AG09309 (cell line): Measurements from ENCODE around the gene FBXW4.
A peak's percentile ranks its signal among the peaks of the same experiment; 100 is the strongest.
"Not testable (repeated sequence)": the region's sequence is repeated elsewhere in the genome, so short reads cannot be mapped to it uniquely, and the experiment has no call there.

Source experiments
- DNase-seq: peaks from one replicate; pipeline ENCODE4 v3.0.0-alpha.2; 2010; ENCODE audit warnings: low read depth
- H3K4me3 ChIP-seq: 2 replicates; pipeline ENCODE4 v1.5.1; 2011; ENCODE audit warnings: mild to moderate bottlenecking, low read depth, low read length, moderate library complexity; ENCODE audit not compliant: control insufficient read depth
- CTCF ChIP-seq: IDR thresholded peaks from 2 replicates; pipeline ENCODE4 v1.5.1; 2011; ENCODE audit warnings: mild to moderate bottlenecking, low read depth, low read length, inconsistent platforms; ENCODE audit not compliant: insufficient read depth, control insufficient read depth; ENCODE audit errors: missing control alignments

The FBXW4 gene

GRCh38 chr10:101597091-101597900 lies 97.7 kb downstream of the FBXW4 start:
- H3K4me3 ChIP-seq = no peak overlapping the region
- TF ChIP-seq CTCF = no peak

GRCh38 chr10:101595591-101596433 lies 99.2 kb downstream of the FBXW4 start:
- H3K4me3 ChIP-seq = no peak overlapping the region
- DNase-seq = peak; percentile 42

More at GRCh38 chr10:101597091-101597900, 97.7 kb downstream of the FBXW4 start:
- no peak for DNase-seq

GRCh38 chr10:101593331-101593730 lies 101.6 kb downstream of the FBXW4 start:
- H3K4me3 ChIP-seq, DNase-seq: not testable (repeated sequence)

More at GRCh38 chr10:101595591-101596433, 99.2 kb downstream of the FBXW4 start:
- TF ChIP-seq CTCF = no peak

GRCh38 chr10:101588879-101589278 lies 106.1 kb downstream of the FBXW4 start:
- DNase-seq = peak; percentile 5
- TF ChIP-seq CTCF = no peak
- H3K4me3 ChIP-seq = peak overlapping the region; percentile 95

- peak within 1 kb of the TSS; percentile 95 for H3K4me3 ChIP-seq
- DNase-seq = peak; percentile 76
- TF ChIP-seq CTCF = no peak
Measured at GRCh38 chr10:101587725-101588653, 107.0 kb downstream of the FBXW4 start, which contains the start of the genes DPCD and POLL. Gene DPCD, plus strand, starts transcription at chr10:101588321. Its CDS starts 16 bp downstream, at chr10:101588337. Gene POLL, minus strand, starts transcription at chr10:101588257. Its CDS starts 897 bp downstream, at chr10:101587360.

- no peak for DNase-seq
- no peak for TF ChIP-seq CTCF
- H3K4me3 ChIP-seq = no peak overlapping the region
Measured at GRCh38 chr10:101585841-101586240, 109.1 kb downstream of the FBXW4 start.
